Right lobe of liver (tissue), 4 donors: ENCODE data around the gene PTCH1.

Experiments
- CTCF ChIP-seq, 4 donors: fragments of 200-600 bp in 3 of 4; fragments of 450-650 bp in 1 of 4; IDR thresholded peaks; one replicate each; pipeline versions ENCODE4 v1.5.1 to v1.8.0; 2016 to 2022; ENCODE audit warnings: antibody characterized with exemption in 4 of 4, mild to moderate bottlenecking in 2 of 4
- POLR2A ChIP-seq: fragments of 450-650 bp; IDR thresholded peaks from one replicate; pipeline ENCODE4 v1.6.1; 2017; ENCODE audit warnings: antibody characterized with exemption, mild to moderate bottlenecking
- donor health status: DM: no; HTN: no; CAD: no.
- donor health status: DM: no; HTN: no; CAD: no.
- donor health status: DM: no; HTN: yes; CAD: no.

DNA sequence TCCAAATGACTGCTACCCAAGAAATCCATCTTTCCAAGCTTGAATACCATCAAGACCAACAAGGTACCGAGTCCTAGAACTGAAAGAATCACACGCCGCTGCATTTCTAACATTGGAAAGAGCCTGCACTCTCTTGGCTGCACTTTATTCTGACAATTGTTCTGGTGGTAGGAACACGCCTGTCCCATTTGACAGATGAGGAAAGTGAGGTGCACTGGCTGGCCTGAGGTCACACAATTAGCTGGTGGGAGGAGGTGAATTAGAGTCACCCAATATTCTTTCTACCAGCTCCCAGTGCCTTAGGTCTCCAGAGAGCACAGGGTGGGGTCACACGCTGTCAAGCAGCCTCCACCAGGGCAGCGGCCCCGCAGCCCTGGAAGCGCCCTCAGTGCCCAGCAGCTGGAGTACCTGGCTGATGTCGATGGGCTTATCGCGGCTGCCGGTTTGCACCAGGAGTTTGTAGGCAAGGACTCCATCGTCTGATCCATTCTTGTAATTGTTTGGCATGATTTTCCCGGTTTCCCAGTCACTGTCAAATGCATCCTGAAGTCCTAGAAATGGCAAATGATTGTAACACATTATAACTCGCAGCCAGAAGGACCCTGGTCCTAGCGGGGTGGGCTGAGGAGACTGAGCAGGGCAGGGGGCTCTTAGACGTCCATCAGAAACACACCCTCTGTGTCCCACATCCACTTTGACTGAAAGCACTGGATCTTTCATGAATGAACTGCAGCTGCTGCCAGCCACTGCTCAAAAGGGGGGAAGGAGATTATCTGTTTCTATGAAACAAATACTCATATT lies 55.1 kb downstream of the PTCH1 start:
- no peak for TF ChIP-seq CTCF (IDR thresholded peaks at IDR 0.05)
- no peak for TF ChIP-seq POLR2A
